ENCODE results near the gene CKB. TPM values are rescaled to one million over a fixed set of nuclear protein-coding genes. Genes with fewer than 3 reads are reported as not detected.

CKB gene
- total RNA-seq (121 TPM), polyA plus RNA-seq (1,521 TPM)

- Histone ChIP-seq H3K4me1 (ENCODE audit: insufficient read depth) (peaks cover 2% of the 10 kb centered on the region), H3K36me3 (ENCODE audit: insufficient read depth) (no peaks in the 10 kb centered on the region), H3K27ac (ENCODE audit: low read depth) (peak within 1 kb of the TSS; percentile 64), H3K4me3 (ENCODE audit: low read depth, low read length) (peak within 1 kb of the TSS; percentile 58)
- DNase-seq (ENCODE audit: extremely low spot score): no peak
- WGBS: 4% methylated on average over 107 of the region's 107 CpGs
Measured at GRCh38 chr14:103522649-103523574, at the start of gene CKB. Gene CKB (minus strand): TSS chr14:103522830. CDS start chr14:103522493, 337 bp downstream.

GRCh38 chr14:103569408-103569807 lies 46.8 kb upstream of the CKB start:
- no peak overlapping the region for H3K4me3 ChIP-seq (ENCODE audit: low read depth, low read length)
- H3K36me3 ChIP-seq (ENCODE audit: insufficient read depth): no peaks in the 10 kb centered on the region
- 83% methylated on average over 11 of the region's 11 CpGs for WGBS
- no peak for DNase-seq (ENCODE audit: extremely low spot score)
- no peak overlapping the region for H3K27ac ChIP-seq (ENCODE audit: low read depth)
- H3K4me1 ChIP-seq (ENCODE audit: insufficient read depth): no peaks in the 10 kb centered on the region

- no peak overlapping the region for H3K27ac ChIP-seq (ENCODE audit: low read depth)
- H3K4me1 ChIP-seq (ENCODE audit: insufficient read depth): peaks cover 2% of the 10 kb centered on the region
- DNase-seq (ENCODE audit: extremely low spot score): no peak
- WGBS: 73% methylated on average over 8 of the region's 8 CpGs
- H3K36me3 ChIP-seq (ENCODE audit: insufficient read depth): no peaks in the 10 kb centered on the region
- no peak overlapping the region for H3K4me3 ChIP-seq (ENCODE audit: low read depth, low read length)
Measured at GRCh38 chr14:103568952-103569351, 46.3 kb upstream of the CKB start.

GRCh38 chr14:103563844-103564505 lies 41.3 kb upstream of the CKB start:
- H3K27ac ChIP-seq (ENCODE audit: low read depth): no peak overlapping the region
- DNase-seq (ENCODE audit: extremely low spot score): no peak
- WGBS: 61% methylated on average over 21 of the region's 21 CpGs
- H3K36me3 ChIP-seq (ENCODE audit: insufficient read depth): no peaks in the 10 kb centered on the region
- peak overlapping the region; percentile 93 for H3K4me3 ChIP-seq (ENCODE audit: low read depth, low read length)
- H3K4me1 ChIP-seq (ENCODE audit: insufficient read depth): peaks cover 2% of the 10 kb centered on the region

GRCh38 chr14:103563226-103563620 lies 40.6 kb upstream of the CKB start:
- Histone ChIP-seq H3K36me3 (ENCODE audit: insufficient read depth) (no peaks in the 10 kb centered on the region), H3K27ac (ENCODE audit: low read depth) (peak overlapping the region; percentile 92), H3K4me3 (ENCODE audit: low read depth, low read length) (peak overlapping the region; percentile 93), H3K4me1 (ENCODE audit: insufficient read depth) (peaks cover 3% of the 10 kb centered on the region)
- under 1% methylated on average over 22 of the region's 22 CpGs for WGBS
- DNase-seq (ENCODE audit: extremely low spot score): no peak

GRCh38 chr14:103562429-103563225 lies 40.0 kb upstream of the CKB start, which contains the start of the genes BAG5 and COA8:
Gene BAG5 (minus strand): TSS chr14:103562657. CDS start chr14:103561164, 1,493 bp downstream.
Gene COA8 (plus strand): TSS chr14:103562960. CDS start chr14:103563002, 42 bp downstream.
- DNase-seq (ENCODE audit: extremely low spot score): no peak
- Histone ChIP-seq H3K4me1 (ENCODE audit: insufficient read depth) (peaks cover 3% of the 10 kb centered on the region), H3K27ac (ENCODE audit: low read depth) (peak within 1 kb of the TSS; percentile 92), H3K4me3 (ENCODE audit: low read depth, low read length) (peak within 1 kb of the TSS; percentile 93), H3K36me3 (ENCODE audit: insufficient read depth) (no peaks in the 10 kb centered on the region)
- WGBS: under 1% methylated on average over 109 of the region's 109 CpGs

GRCh38 chr14:103562179-103562428 lies 39.5 kb upstream of the CKB start:
- peak overlapping the region; percentile 93 for H3K4me3 ChIP-seq (ENCODE audit: low read depth, low read length)
- peak overlapping the region; percentile 92 for H3K27ac ChIP-seq (ENCODE audit: low read depth)
- H3K36me3 ChIP-seq (ENCODE audit: insufficient read depth): no peaks in the 10 kb centered on the region
- under 1% methylated on average over 25 of the region's 25 CpGs for WGBS
- DNase-seq (ENCODE audit: extremely low spot score): no peak
- peaks cover 3% of the 10 kb centered on the region for H3K4me1 ChIP-seq (ENCODE audit: insufficient read depth)

GRCh38 chr14:103561381-103562178 lies 39.0 kb upstream of the CKB start:
- DNase-seq (ENCODE audit: extremely low spot score): no peak
- H3K4me3 ChIP-seq (ENCODE audit: low read depth, low read length): peak overlapping the region; percentile 93
- WGBS: 4% methylated on average over 36 of the region's 36 CpGs
- no peaks in the 10 kb centered on the region for H3K36me3 ChIP-seq (ENCODE audit: insufficient read depth)
- H3K4me1 ChIP-seq (ENCODE audit: insufficient read depth): peaks cover 3% of the 10 kb centered on the region
- H3K27ac ChIP-seq (ENCODE audit: low read depth): peak overlapping the region; percentile 92

- DNase-seq (ENCODE audit: extremely low spot score): no peak
- Histone ChIP-seq H3K27ac (ENCODE audit: low read depth) (no peak overlapping the region), H3K36me3 (ENCODE audit: insufficient read depth) (no peaks in the 10 kb centered on the region), H3K4me3 (ENCODE audit: low read depth, low read length) (no peak overlapping the region), H3K4me1 (ENCODE audit: insufficient read depth) (peaks cover 3% of the 10 kb centered on the region)
- 74% methylated on average over 8 of the region's 8 CpGs for WGBS
Measured at GRCh38 chr14:103560691-103561090, 38.1 kb upstream of the CKB start.

GRCh38 chr14:103559766-103560165 lies 37.1 kb upstream of the CKB start:
- Histone ChIP-seq H3K27ac (ENCODE audit: low read depth) (no peak overlapping the region), H3K4me3 (ENCODE audit: low read depth, low read length) (no peak overlapping the region), H3K4me1 (ENCODE audit: insufficient read depth) (peaks cover 3% of the 10 kb centered on the region), H3K36me3 (ENCODE audit: insufficient read depth) (no peaks in the 10 kb centered on the region)
- WGBS: 62% methylated on average over 9 of the region's 9 CpGs
- no peak for DNase-seq (ENCODE audit: extremely low spot score)

- no peak for DNase-seq (ENCODE audit: extremely low spot score)
- WGBS: 74% methylated on average over 16 of the region's 16 CpGs
- H3K36me3 ChIP-seq (ENCODE audit: insufficient read depth): no peaks in the 10 kb centered on the region
- H3K4me3 ChIP-seq (ENCODE audit: low read depth, low read length): no peak overlapping the region
- peak overlapping the region; percentile 28 for H3K27ac ChIP-seq (ENCODE audit: low read depth)
- peaks cover 1% of the 10 kb centered on the region for H3K4me1 ChIP-seq (ENCODE audit: insufficient read depth)
Measured at GRCh38 chr14:103558071-103558882, 35.6 kb upstream of the CKB start.
